Frontal cortex (tissue), 4 donors: ENCODE measurements around the gene SCN1B. TPM values are rescaled to one million over a fixed set of nuclear protein-coding genes. Genes with fewer than 3 reads are reported as not detected.

ENCODE experiments used
- DNase-seq, 2 donors: peaks; one replicate each; pipeline ENCODE4 v3.0.0; 2012; ENCODE audit warnings: low spot score in 2 of 2
- FAIRE-seq: peaks from 2 replicates; lab custom pipeline; 2012; peaks lifted over from hg19 to GRCh38; lab: Jason Lieb, UNC
- total RNA-seq: library from RNA; depleted of rRNA; stranded (reverse); fragments of >200 nt; gene quantifications from one replicate; pipeline ENCODE4 v1.2.3, GENCODE V29; 2014
- donor health status: control.
- donor health status: control.
- donor health status: control.

Gene SCN1B
- total RNA-seq, 1 donor from 2014 or later, result 0.82 TPM

DNA sequence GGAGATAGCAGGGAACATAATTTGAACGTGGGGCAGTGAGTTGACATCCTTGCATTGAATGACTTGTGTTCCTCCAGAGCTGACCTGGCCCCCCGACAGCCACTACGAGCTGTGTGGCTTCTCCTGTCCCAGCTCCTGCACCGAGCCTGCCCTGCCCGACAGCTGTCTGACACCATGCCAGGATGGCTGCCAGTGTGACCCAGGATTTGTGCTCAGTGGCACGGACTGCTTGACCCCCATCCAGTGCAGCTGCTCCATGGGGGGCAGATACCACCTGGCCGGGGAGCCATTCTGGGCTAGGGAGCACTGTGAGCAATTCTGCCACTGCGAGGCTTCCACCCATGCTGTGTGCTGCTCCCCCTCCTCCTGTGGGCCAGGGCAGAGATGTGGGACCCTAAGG, 56.2 kb downstream of the SCN1B start:
- DNase-seq, result no peak
- no peak for FAIRE-seq

GRCh38 chr19:35087393-35087792, 57.1 kb downstream of the SCN1B start:
- DNase-seq (no peak), FAIRE-seq (no peak)

DNA sequence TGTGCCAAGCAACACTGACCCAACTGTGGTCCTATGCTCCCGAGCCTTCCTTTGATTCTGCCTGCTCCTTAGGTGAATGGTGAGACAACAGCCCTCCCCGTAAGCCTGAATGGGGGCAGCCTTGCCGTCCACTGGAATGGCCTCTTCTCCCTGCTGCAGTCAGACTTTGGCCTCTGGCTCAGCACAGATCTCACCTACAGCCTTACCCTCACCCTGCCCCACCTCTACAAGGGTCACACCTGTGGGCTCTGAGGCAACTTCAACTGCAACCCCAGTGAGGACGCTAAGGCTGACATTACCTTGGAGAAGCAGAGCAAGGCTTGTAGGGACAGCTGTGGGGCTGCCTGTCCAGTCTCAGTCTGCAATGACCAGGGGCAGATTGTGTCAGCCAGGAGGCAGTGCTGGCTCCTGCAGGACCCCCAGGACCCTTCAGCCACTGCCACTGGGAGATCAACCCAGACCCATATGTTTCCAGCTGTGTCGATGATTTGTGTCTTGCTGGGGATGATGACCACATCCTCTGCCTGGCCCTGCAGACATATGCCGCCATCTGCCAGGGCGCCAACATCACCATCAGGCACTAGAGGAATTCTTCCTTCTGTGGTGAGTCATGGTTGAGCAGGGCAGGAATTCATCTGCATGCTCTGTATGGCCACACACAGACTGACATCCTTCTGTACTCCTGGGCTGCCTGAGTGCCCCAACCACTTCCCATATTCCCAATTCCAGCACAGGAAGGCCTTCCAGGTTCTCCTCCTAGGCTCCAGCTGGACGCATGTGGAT, 58.1 kb downstream of the SCN1B start:
- DNase-seq (no peak), FAIRE-seq (no peak)

GRCh38 chr19:35089554-35089953, 59.3 kb downstream of the SCN1B start:
- DNase-seq (no peak), FAIRE-seq (no peak)

Other genes with a start within 250 kb of the SCN1B start
- 8.2 TPM for gene ZNF30, start 103.6 kb upstream of the SCN1B start, total RNA-seq
- gene ZNF792, start 66.2 kb upstream of the SCN1B start, total RNA-seq, result 13.9 TPM
- gene GRAMD1A, start 30.1 kb upstream of the SCN1B start, total RNA-seq, result 29.3 TPM
- gene HPN, start 11.3 kb downstream of the SCN1B start, total RNA-seq, result not detected
- not detected for gene FXYD3, start 85.4 kb downstream of the SCN1B start, total RNA-seq
- gene LGI4, start 104.6 kb downstream of the SCN1B start, total RNA-seq, result 9.0 TPM
- gene FXYD1, start 108.4 kb downstream of the SCN1B start, total RNA-seq, result not detected
- gene FXYD7, start 112.8 kb downstream of the SCN1B start, total RNA-seq, result 10.6 TPM
- not detected for gene FXYD5, start 124.3 kb downstream of the SCN1B start, total RNA-seq
- not detected for gene FAM187B, start 198.3 kb downstream of the SCN1B start, total RNA-seq
- 0.82 TPM for gene LSR, start 218.5 kb downstream of the SCN1B start, total RNA-seq
- gene USF2, start 238.5 kb downstream of the SCN1B start, total RNA-seq, result 38.7 TPM